ENCODE results near the gene FER.

The FER gene

GRCh38 chr5:108881133-108881532, 133.4 kb downstream of the FER start:
- no peak overlapping the region for H3K27ac ChIP-seq (ENCODE audit: low read depth, low read length)
- H3K79me2 ChIP-seq (ENCODE audit: control insufficient read depth, low read length), result no peaks in the 10 kb centered on the region
- no peaks in the 10 kb centered on the region for H3K27me3 ChIP-seq (ENCODE audit: control insufficient read depth, low read length)
- no peaks in the 10 kb centered on the region for H3K9me2 ChIP-seq (replicated peaks; ENCODE audit: control insufficient read depth, low read length)
- H3K4me3 ChIP-seq (ENCODE audit: low read length), result no peak overlapping the region
- TF ChIP-seq, protein P1, sequence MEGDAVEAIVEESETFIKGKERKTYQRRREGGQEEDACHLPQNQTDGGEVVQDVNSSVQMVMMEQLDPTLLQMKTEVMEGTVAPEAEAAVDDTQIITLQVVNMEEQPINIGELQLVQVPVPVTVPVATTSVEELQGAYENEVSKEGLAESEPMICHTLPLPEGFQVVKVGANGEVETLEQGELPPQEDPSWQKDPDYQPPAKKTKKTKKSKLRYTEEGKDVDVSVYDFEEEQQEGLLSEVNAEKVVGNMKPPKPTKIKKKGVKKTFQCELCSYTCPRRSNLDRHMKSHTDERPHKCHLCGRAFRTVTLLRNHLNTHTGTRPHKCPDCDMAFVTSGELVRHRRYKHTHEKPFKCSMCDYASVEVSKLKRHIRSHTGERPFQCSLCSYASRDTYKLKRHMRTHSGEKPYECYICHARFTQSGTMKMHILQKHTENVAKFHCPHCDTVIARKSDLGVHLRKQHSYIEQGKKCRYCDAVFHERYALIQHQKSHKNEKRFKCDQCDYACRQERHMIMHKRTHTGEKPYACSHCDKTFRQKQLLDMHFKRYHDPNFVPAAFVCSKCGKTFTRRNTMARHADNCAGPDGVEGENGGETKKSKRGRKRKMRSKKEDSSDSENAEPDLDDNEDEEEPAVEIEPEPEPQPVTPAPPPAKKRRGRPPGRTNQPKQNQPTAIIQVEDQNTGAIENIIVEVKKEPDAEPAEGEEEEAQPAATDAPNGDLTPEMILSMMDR (IDR thresholded peaks at IDR 0.05; ENCODE audit: low read depth, low read length, poor library complexity, severe bottlenecking), result no peak
- TF ChIP-seq EZH2phosphoT487 (IDR thresholded peaks at IDR 0.05; ENCODE audit: borderline replicate concordance, low read length), result no peak
- peaks cover 5% of the 10 kb centered on the region; the same call in 1 of the 2 replicates for H3K9me3 ChIP-seq (ENCODE audit: control insufficient read depth, insufficient read depth, low read length)
- no peaks in the 10 kb centered on the region for H3F3A ChIP-seq (ENCODE audit: control insufficient read depth, insufficient read depth)
- H3K36me3 ChIP-seq (ENCODE audit: control insufficient read depth, low read length), result no peaks in the 10 kb centered on the region
- H3K4me1 ChIP-seq (ENCODE audit: control insufficient read depth, low read length), result no peaks in the 10 kb centered on the region
- no peaks in the 10 kb centered on the region for H4K20me1 ChIP-seq (ENCODE audit: control insufficient read depth, insufficient read depth, low read depth, low read length)
- no peak overlapping the region for H3K4me2 ChIP-seq (ENCODE audit: low read length)

DNA sequence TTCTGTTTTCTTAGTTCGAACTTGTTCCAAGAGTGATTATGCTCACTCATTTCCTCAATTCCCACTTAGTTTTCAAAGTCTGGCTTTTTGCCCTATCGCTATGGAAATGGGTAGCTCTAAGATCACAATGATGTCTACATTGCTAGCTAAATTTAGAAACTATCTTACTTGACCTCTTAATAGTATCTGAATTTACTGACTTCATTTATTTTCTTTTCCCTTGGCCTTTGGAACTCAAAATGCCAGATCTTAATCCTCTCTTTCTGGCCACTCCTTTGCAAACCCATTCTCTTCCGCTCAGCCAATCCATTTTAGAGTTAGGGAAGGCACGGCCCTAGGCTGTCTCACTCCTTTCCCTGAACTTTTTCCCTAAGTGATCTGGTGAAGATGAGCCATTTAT, 137.0 kb downstream of the FER start:
- Histone ChIP-seq H3F3A (ENCODE audit: control insufficient read depth, insufficient read depth) (no peaks in the 10 kb centered on the region), H3K9me2 (replicated peaks; ENCODE audit: control insufficient read depth, low read length) (no peaks in the 10 kb centered on the region), H4K20me1 (ENCODE audit: control insufficient read depth, insufficient read depth, low read depth, low read length) (no peaks in the 10 kb centered on the region), H3K36me3 (ENCODE audit: control insufficient read depth, low read length) (no peaks in the 10 kb centered on the region), H3K27ac (ENCODE audit: low read depth, low read length) (no peak overlapping the region), H3K79me2 (ENCODE audit: control insufficient read depth, low read length) (no peaks in the 10 kb centered on the region), H3K9me3 (ENCODE audit: control insufficient read depth, insufficient read depth, low read length) (peaks cover 5% of the 10 kb centered on the region; the same call in 1 of the 2 replicates), H3K4me2 (ENCODE audit: low read length) (no peak overlapping the region), H3K4me3 (ENCODE audit: low read length) (no peak overlapping the region), H3K4me1 (ENCODE audit: control insufficient read depth, low read length) (no peaks in the 10 kb centered on the region), H3K27me3 (ENCODE audit: control insufficient read depth, low read length) (no peaks in the 10 kb centered on the region)
- no peak for TF ChIP-seq EZH2phosphoT487 (IDR thresholded peaks at IDR 0.05; ENCODE audit: borderline replicate concordance, low read length)
- TF ChIP-seq, protein P1 (IDR thresholded peaks at IDR 0.05; ENCODE audit: low read depth, low read length, poor library complexity, severe bottlenecking), result no peak

- Histone ChIP-seq H3K79me2 (ENCODE audit: control insufficient read depth, low read length) (no peaks in the 10 kb centered on the region), H3F3A (ENCODE audit: control insufficient read depth, insufficient read depth) (0 out of 2 replicates have a peak, but pooled peaks cover 4% of the 10 kb centered on the region), H3K9me3 (ENCODE audit: control insufficient read depth, insufficient read depth, low read length) (no peaks in the 10 kb centered on the region), H3K27me3 (ENCODE audit: control insufficient read depth, low read length) (no peaks in the 10 kb centered on the region), H3K36me3 (ENCODE audit: control insufficient read depth, low read length) (no peaks in the 10 kb centered on the region), H4K20me1 (ENCODE audit: control insufficient read depth, insufficient read depth, low read depth, low read length) (no peaks in the 10 kb centered on the region), H3K9me2 (replicated peaks; ENCODE audit: control insufficient read depth, low read length) (no peaks in the 10 kb centered on the region), H3K4me1 (ENCODE audit: control insufficient read depth, low read length) (peaks cover 21% of the 10 kb centered on the region), H3K4me3 (ENCODE audit: low read length) (no peak overlapping the region), H3K27ac (ENCODE audit: low read depth, low read length) (no peak overlapping the region), H3K4me2 (ENCODE audit: low read length) (no peak overlapping the region; the same call in 1 of the 2 replicates)
- TF ChIP-seq, protein P1 (IDR thresholded peaks at IDR 0.05; ENCODE audit: low read depth, low read length, poor library complexity, severe bottlenecking), result no peak
- TF ChIP-seq EZH2phosphoT487 (IDR thresholded peaks at IDR 0.05; ENCODE audit: borderline replicate concordance, low read length), result no peak
Measured at GRCh38 chr5:108898257-108898656, 150.6 kb downstream of the FER start.
